Memory B cell (primary cell): ENCODE data around the gene PI4KA.

Experiments used
- ATAC-seq: fragments of 150-1000 bp; cut with Tn5 transposase; 2 replicates; pipeline ENCODE4 v1.10.0; 2021; ENCODE audit warnings: low read depth, mild to moderate bottlenecking, moderate library complexity
- DNase-seq, 2 donors: peaks; one replicate each; pipeline ENCODE4 v3.0.0; 2022; ENCODE audit warnings: low spot score in 2 of 2
- H3K27ac Mint-ChIP-seq: one replicate; pipeline ENCODE4 v1.8.0; 2022; ENCODE audit warnings: mild to moderate bottlenecking, moderate library complexity, mixed read lengths
- H3K27me3 Mint-ChIP-seq: one replicate; pipeline ENCODE4 v1.8.0; 2022; ENCODE audit warnings: mixed read lengths
- H3K36me3 Mint-ChIP-seq: one replicate; pipeline ENCODE4 v1.8.0; 2022; ENCODE audit warnings: mild to moderate bottlenecking, mixed read lengths
- H3K4me1 Mint-ChIP-seq: one replicate; pipeline ENCODE4 v1.8.0; 2022; ENCODE audit warnings: mixed read lengths
- H3K4me3 Mint-ChIP-seq: one replicate; pipeline ENCODE4 v1.8.0; 2022; ENCODE audit warnings: mild to moderate bottlenecking, moderate library complexity, mixed read lengths
- H3K9me3 Mint-ChIP-seq: one replicate; pipeline ENCODE4 v1.8.0; 2022; ENCODE audit warnings: mixed read lengths

PI4KA gene

DNA sequence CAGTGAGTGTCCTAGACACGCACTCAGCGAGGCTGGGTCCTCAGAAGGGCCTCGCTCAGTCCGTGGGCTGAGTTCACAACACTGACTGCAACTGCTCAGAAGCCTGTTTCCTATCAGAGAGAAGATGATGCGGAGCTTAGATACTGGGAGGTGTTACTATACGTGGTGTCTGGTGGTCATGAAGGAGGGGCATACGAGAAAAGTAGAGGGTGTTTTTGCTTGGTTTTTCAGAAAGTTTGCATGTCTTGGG is 94.2 kb downstream of the PI4KA start:
- ATAC-seq: no peak
- no peak for DNase-seq
- peaks cover 35% of the 10 kb centered on the region for H3K36me3 Mint-ChIP-seq
- H3K4me1 Mint-ChIP-seq: no peaks in the 10 kb centered on the region
- H3K9me3 Mint-ChIP-seq: no peaks in the 10 kb centered on the region
- H3K27me3 Mint-ChIP-seq: no peaks in the 10 kb centered on the region
- no peak overlapping the region for H3K27ac Mint-ChIP-seq
- H3K4me3 Mint-ChIP-seq: no peak overlapping the region

DNA sequence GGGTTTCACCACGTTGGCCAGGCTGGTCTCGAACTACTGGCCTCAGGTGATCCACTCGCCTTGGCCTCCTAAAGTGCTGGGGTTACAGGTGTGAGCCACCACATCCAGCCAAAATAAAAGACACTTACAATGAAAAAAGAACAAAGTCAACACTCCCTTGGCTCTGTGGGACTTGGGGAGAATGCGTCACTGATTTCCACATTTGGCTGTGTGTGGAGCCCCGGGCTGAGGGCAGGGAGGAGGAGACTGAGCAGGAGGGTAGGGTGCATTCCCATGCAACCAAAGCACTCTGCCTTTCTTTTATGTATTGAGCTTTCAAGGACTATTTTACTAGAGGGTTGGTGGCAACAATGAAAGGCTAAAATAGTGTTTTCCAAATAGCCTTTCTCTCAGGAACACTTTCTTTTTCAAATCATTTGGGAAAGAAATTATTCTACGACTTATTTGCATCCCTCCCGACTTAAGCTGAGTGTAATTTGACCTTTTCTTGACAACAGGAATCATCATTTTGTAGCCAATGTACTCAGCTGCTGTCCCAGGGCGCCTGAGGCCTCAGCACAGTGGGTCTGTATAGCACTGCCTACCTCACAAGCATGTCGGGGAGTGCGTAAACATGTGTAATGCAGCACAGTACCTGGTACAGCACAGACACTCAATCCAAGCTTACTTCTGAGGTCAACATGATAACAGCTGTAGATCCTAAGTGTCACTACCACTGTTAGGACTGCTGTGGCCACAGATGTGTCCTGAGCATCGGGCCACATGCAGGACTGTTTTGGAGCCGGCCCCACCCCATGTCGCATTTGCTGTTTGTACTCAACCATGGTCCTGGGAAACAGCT is 94.8 kb downstream of the PI4KA start:
- ATAC-seq (no peak), DNase-seq (no peak)
- no peak overlapping the region for H3K27ac Mint-ChIP-seq
- H3K4me3 Mint-ChIP-seq: no peak overlapping the region
- peaks cover 31% of the 10 kb centered on the region for H3K36me3 Mint-ChIP-seq
- no peaks in the 10 kb centered on the region for H3K27me3 Mint-ChIP-seq
- H3K9me3 Mint-ChIP-seq: no peaks in the 10 kb centered on the region
- H3K4me1 Mint-ChIP-seq: no peaks in the 10 kb centered on the region

DNA sequence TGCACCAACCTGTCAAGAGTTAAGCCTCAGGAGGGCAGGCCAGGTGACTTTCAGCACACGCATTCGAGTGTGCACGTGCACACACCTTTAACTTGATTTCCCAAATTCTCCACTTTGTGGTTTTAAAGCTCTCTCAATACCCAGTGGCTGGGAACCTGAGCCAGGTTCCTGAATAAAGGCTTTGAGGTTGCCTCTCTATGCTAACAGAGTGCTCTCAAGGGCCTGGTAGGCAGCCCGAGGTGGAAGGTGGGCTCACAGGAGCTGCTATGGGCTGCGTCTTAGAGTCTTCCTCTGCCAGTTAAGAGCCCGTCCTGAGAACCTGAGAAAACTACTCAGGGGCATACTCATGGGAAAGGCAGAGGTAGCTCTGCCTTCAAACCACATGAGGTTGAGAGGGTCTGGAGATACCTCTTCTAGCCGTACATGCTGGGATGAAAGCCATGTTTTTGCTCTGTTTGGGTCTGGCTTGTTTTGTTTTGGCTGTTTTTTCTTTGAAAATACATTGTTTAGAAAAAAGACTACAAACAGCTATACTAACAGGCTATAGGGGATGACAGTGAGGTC is 96.3 kb downstream of the PI4KA start:
- DNase-seq (no peak), ATAC-seq (no peak)
- no peaks in the 10 kb centered on the region for H3K4me1 Mint-ChIP-seq
- H3K36me3 Mint-ChIP-seq: peaks cover 29% of the 10 kb centered on the region
- H3K27ac Mint-ChIP-seq: no peak overlapping the region
- no peaks in the 10 kb centered on the region for H3K9me3 Mint-ChIP-seq
- H3K27me3 Mint-ChIP-seq: no peaks in the 10 kb centered on the region
- no peak overlapping the region for H3K4me3 Mint-ChIP-seq

DNA sequence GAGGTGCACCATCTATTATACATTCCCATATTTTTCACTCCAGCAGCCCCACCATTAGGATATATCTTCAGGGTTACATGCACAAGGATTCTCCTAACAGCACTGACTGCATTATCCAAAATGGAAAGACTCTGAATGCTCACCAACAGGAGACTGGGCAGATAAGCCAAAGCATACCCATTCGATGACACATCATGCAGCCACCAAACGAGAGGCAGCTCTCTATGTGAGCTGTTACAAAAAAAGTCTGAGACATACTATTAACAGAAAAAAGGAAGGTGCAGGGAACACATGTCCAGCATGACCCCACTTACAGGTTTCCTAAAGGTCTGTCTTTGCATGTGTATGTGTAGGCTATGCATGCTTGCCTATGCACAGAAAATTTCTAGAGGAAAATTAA is 97.1 kb downstream of the PI4KA start:
- H3K9me3 Mint-ChIP-seq: no peaks in the 10 kb centered on the region
- no peaks in the 10 kb centered on the region for H3K27me3 Mint-ChIP-seq
- H3K27ac Mint-ChIP-seq: no peak overlapping the region
- H3K4me3 Mint-ChIP-seq: no peak overlapping the region
- H3K36me3 Mint-ChIP-seq: peaks cover 32% of the 10 kb centered on the region
- ATAC-seq: no peak
- H3K4me1 Mint-ChIP-seq: no peaks in the 10 kb centered on the region
- no peak for DNase-seq

DNA sequence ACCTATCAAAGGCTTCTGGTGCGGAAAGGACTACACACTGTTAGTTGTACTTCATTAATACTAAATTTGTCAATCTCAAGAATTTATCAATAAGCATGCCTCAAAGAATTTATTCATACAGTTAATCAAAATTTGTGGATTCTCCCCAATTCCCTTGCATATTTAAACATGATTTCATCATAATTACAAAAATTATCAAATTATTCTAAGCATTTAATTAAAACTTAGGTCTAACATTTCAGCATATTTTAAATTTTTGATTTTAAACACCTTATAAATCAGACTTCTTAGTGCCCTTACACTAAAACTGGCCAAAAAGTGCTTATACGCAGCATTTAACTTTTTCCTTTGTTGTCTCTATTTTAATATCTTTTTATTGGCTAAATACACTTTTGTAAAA is 98.5 kb downstream of the PI4KA start:
- Mint-ChIP-seq H3K27me3 (no peaks in the 10 kb centered on the region), H3K4me3 (no peak overlapping the region), H3K9me3 (no peaks in the 10 kb centered on the region), H3K36me3 (peaks cover 30% of the 10 kb centered on the region), H3K27ac (no peak overlapping the region), H3K4me1 (no peaks in the 10 kb centered on the region)
- ATAC-seq (no peak), DNase-seq (no peak)

DNA sequence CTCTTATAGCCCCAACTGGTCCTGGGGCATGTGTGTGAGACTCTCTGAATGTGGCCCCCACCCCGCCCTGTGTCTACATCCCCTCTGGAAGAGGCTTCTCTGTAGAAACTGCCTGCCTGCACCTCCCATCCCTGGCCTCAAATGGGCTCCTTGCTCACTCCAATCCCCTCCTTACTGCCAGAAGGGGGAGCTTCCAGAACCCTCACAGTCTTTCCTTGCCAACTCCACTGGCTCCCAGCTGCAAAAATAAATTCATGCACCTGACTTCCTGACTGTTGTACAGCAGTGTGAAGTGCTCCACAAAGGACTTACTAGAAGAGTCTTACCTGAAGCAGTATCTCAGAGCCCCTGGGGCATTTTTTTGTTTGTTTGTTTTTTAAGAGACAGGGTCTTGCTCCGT is 99.9 kb downstream of the PI4KA start:
- DNase-seq (no peak), ATAC-seq (no peak)
- no peak overlapping the region for H3K27ac Mint-ChIP-seq
- H3K4me1 Mint-ChIP-seq: no peaks in the 10 kb centered on the region
- peaks cover 20% of the 10 kb centered on the region for H3K36me3 Mint-ChIP-seq
- H3K27me3 Mint-ChIP-seq: no peaks in the 10 kb centered on the region
- no peaks in the 10 kb centered on the region for H3K9me3 Mint-ChIP-seq
- no peak overlapping the region for H3K4me3 Mint-ChIP-seq

DNA sequence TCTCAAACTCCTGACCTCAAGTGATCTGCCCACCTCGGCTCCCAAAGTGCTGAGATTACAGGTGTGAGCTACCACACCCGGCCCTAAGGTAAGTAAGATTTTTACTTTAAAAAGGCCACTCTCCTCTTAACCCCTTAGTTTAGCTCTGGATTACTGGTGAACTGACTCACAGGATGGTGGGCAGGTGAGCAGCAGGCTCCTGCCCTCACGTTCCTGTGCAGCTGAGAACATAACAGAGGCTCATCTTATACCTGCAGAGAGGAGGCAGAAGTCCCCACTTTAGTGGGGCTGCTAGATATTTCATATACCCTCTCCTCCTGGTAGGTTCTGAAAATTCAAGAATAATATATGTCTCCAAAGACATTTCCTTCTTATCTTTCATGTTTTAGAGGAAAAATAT is 101.8 kb downstream of the PI4KA start:
- Mint-ChIP-seq H3K4me1 (no peaks in the 10 kb centered on the region), H3K27ac (no peak overlapping the region), H3K4me3 (no peak overlapping the region), H3K36me3 (peaks cover 18% of the 10 kb centered on the region), H3K9me3 (no peaks in the 10 kb centered on the region), H3K27me3 (no peaks in the 10 kb centered on the region)
- DNase-seq: no peak
- no peak for ATAC-seq

DNA sequence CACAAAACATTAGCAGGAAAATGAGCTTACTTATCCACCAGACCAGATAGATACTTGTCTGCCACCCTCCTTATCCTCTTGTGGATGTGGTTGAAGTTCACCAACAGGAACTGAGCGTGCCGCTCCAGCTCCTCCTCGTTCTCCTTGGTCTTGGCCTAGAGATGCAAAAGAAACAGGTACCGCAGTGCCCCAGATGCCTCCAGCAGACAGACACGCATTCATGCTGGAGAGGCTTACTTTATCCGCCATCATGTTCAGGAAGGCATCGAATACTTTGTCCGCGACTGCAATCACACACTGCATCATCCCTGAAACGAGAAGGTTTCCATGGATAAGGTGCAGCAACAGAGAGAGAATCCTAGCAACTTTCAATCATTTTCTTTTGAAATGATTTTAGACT is 105.7 kb downstream of the PI4KA start:
- ATAC-seq: no peak
- H3K27ac Mint-ChIP-seq: no peak overlapping the region
- peaks cover 29% of the 10 kb centered on the region for H3K4me1 Mint-ChIP-seq
- H3K36me3 Mint-ChIP-seq: peaks cover 17% of the 10 kb centered on the region
- no peaks in the 10 kb centered on the region for H3K27me3 Mint-ChIP-seq
- DNase-seq: no peak
- no peaks in the 10 kb centered on the region for H3K9me3 Mint-ChIP-seq
- no peak overlapping the region for H3K4me3 Mint-ChIP-seq

DNA sequence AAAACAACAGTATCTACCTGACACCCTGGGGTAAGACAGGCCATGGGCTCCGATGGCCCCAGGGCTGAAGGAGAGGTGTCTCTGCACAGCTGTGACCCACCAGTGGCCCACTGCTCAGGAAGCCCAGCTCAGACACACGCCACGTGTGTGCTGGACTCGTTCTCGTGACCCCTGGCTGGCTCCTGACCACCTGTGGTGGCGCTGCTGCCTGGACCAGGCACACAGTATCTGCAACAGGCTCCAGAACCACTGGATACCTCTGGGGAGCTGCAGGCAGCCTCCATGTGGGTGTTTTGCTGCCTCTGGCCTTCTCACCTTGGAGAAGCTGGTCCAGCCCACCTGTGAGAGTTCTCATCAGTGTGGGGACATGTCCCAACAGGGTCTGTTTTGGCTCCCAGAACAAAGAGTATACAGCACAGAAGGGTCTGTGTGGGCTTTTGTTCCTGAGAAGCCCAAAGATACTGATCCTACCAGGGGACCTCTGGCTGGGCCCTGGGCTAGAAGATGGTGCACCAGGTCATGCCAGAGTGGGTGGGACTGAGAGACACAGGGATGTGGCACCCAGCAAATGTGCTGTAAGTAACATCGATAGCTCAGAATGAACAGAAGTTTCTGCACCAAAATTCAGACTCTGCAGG is 106.4 kb downstream of the PI4KA start:
- Mint-ChIP-seq H3K4me3 (no peak overlapping the region), H3K36me3 (peaks cover 15% of the 10 kb centered on the region), H3K4me1 (peaks cover 29% of the 10 kb centered on the region), H3K27ac (no peak overlapping the region), H3K9me3 (no peaks in the 10 kb centered on the region), H3K27me3 (no peaks in the 10 kb centered on the region)
- ATAC-seq (no peak), DNase-seq (no peak)

DNA sequence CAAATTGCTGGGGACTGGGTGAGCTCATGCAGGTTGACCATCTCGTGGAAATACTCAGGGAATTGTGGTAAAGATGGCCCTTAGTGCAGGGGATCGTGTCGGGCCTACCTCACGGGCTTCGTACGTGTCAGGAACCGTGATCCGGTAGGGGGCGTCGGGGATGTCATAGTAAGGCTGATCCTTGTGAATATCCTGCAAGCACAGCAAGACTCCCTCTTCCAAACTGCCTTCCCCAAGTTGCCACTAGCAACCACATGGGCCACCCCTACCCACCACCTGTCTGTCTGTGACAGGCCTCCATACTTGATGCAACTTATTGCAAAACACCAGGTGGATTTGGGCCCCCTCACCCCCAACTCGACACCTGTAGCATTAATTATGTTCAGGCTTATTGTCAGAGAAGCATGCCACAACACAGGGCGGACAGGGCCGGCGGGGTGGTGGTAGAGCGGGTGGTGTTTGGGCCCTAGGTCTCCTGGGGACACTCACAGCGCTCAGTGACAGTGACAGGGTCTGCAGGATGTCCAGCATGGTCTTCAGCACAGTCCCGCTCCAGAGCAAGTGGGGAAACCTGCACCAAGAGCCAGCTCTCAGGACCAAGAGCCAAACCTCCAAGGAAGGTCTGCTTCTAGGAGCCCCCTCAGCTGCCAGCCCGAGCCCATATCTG is 107.3 kb downstream of the PI4KA start:
- ATAC-seq (no peak), DNase-seq (no peak)
- Mint-ChIP-seq H3K27me3 (no peaks in the 10 kb centered on the region), H3K27ac (no peak overlapping the region), H3K4me1 (peaks cover 32% of the 10 kb centered on the region), H3K9me3 (no peaks in the 10 kb centered on the region), H3K36me3 (peaks cover 13% of the 10 kb centered on the region), H3K4me3 (no peak overlapping the region)

DNA sequence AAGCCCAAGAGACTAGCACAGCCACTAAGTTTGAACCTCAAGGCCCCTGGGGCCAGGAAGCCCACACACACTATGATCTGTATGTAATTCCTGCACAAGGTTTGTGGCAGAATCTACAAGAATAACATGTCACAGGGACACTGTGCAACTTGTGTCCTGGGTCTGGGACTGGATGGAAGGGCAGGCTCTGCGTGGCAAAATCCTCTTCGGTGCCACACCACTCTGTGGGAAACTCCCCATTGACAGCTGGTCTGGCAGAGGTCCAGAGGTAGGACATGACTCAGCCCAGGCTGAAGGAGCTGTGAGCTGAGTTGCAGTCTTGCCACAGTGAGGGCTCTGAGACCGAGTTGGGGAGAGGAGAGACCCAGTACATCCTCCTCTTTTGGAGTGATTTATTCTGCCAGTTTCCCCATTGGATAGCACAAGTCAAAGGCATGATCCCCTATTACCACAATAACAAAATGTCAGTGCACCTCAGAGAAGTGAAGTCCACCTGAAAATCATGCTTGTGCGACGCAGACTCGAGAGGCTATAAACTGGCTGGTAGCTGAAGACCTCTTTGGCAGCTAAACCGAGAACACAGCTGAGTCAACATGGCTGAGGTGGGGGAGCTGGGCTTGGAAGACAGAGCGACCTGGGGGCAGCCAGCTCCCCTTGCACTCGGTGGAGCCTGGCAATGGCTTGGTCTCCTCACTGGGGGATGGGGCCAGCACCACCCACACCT is 108.0 kb downstream of the PI4KA start:
- Mint-ChIP-seq H3K36me3 (peaks cover 13% of the 10 kb centered on the region), H3K27me3 (no peaks in the 10 kb centered on the region), H3K9me3 (no peaks in the 10 kb centered on the region), H3K4me3 (no peak overlapping the region), H3K27ac (peak overlapping the region; percentile 89), H3K4me1 (peaks cover 34% of the 10 kb centered on the region)
- DNase-seq (no peak), ATAC-seq (peak; percentile 26)

DNA sequence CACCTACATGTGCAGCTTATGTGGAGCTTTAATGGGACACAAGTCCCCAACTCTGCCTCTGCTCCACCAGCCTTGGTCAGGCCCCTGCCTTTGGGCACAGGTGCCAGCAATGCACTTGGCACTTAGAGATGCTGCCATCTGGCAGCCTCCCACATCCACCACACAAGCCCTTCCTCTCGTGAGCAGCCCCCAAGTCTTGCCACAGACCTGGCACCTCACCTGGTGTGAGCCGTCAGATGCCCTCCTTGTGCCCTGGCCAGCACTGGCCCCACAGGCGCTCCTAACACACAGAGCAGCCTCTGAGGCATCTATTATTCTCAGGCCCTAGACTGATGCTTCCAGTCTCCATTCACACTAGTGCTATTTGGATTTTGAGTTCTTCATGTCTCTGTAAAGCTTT is 109.2 kb downstream of the PI4KA start:
- Mint-ChIP-seq H3K27ac (peak overlapping the region; percentile 89), H3K4me3 (peak overlapping the region; percentile 35), H3K9me3 (no peaks in the 10 kb centered on the region), H3K27me3 (no peaks in the 10 kb centered on the region), H3K4me1 (peaks cover 36% of the 10 kb centered on the region), H3K36me3 (peaks cover 11% of the 10 kb centered on the region)
- no peak for ATAC-seq
- no peak for DNase-seq

DNA sequence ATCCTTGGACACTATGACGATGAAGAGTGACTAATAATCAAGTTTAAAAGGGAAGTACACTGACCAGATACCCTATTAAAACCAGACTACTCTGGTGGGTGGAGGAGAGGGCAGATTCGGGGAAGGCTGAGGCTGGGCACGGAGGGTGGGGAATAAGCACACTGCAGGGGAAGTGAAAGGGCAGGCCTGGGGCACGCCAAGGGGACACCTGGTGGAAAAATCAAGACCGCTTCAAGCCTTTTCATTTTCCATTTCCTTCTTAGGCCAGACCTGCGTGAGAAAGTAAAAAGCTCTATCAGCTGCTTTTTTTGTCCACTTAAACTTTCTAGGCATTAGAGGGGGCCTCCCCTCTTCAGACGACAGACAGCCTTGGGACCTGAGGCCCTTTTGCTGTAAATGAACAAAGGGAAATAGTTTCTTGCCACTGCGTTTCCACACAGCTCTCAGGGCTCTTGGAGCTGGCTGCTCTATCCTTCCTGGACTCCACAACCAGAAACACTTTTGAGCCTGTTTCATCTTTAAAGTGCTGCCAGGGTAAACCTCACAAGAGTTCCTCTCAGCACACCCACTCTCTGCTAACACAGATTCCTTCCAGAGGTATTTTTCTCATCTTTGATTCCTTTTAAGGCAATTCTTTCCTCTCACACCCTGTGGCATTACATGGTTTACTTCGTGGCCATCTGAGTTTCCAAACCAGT is 109.7 kb downstream of the PI4KA start:
- H3K27me3 Mint-ChIP-seq: no peaks in the 10 kb centered on the region
- peaks cover 11% of the 10 kb centered on the region for H3K36me3 Mint-ChIP-seq
- H3K9me3 Mint-ChIP-seq: no peaks in the 10 kb centered on the region
- peak overlapping the region; percentile 35 for H3K4me3 Mint-ChIP-seq
- peaks cover 36% of the 10 kb centered on the region for H3K4me1 Mint-ChIP-seq
- H3K27ac Mint-ChIP-seq: peak overlapping the region; percentile 89
- peak; percentile 79 for ATAC-seq
- no peak for DNase-seq
